Glutamatergic neuron (in vitro differentiated cells): ENCODE measurements around the gene ENPP3. TPM values are rescaled to one million over a fixed set of nuclear protein-coding genes. Genes with fewer than 3 reads are reported as not detected.

Source experiments
- DNase-seq: peaks from one replicate; pipeline ENCODE4 v3.0.0; 2022
- H3K27ac Mint-ChIP-seq: one replicate; pipeline ENCODE4 v1.8.0; 2020; ENCODE audit warnings: mild to moderate bottlenecking, mixed read lengths, inconsistent platforms; ENCODE audit not compliant: unreplicated experiment
- H3K27me3 Mint-ChIP-seq: one replicate; pipeline ENCODE4 v1.8.0; 2020; ENCODE audit warnings: mild to moderate bottlenecking, moderate library complexity, mixed read lengths, inconsistent platforms; ENCODE audit not compliant: unreplicated experiment
- H3K36me3 Mint-ChIP-seq: one replicate; pipeline ENCODE4 v1.8.0; 2020; ENCODE audit warnings: mild to moderate bottlenecking, mixed read lengths, inconsistent platforms; ENCODE audit not compliant: unreplicated experiment
- H3K4me1 Mint-ChIP-seq: one replicate; pipeline ENCODE4 v1.8.0; 2020; ENCODE audit warnings: mild to moderate bottlenecking, low read depth, mixed read lengths, inconsistent platforms; ENCODE audit not compliant: unreplicated experiment
- H3K4me3 Mint-ChIP-seq: one replicate; pipeline ENCODE4 v1.8.0; 2020; ENCODE audit warnings: mild to moderate bottlenecking, mixed read lengths, inconsistent platforms; ENCODE audit not compliant: unreplicated experiment
- H3K9me3 Mint-ChIP-seq: one replicate; pipeline ENCODE4 v1.8.0; 2020; ENCODE audit warnings: mild to moderate bottlenecking, moderate library complexity, mixed read lengths, inconsistent platforms; ENCODE audit not compliant: unreplicated experiment
- CTCF ChIP-seq: fragments of 200-600 bp; sonication (generic); IDR thresholded peaks from one replicate; pipeline ENCODE4 v1.5.0; 2021; ENCODE audit not compliant: partially characterized antibody, unreplicated experiment
- long read RNA-seq: library from polyadenylated mRNA; unstranded; transcript quantifications from one replicate; pipeline ENCODE4 v2.0.0, GENCODE V29; 2020; ENCODE audit not compliant: unreplicated experiment
- total RNA-seq: library from RNA; stranded (reverse); fragmentation: NEBNext Ultra II Directional; extraction: Animal tissue kit (Norgen Biotek cat#: 25700); gene quantifications from one replicate; pipeline ENCODE4 v1.2.1, GENCODE V29; 2021; ENCODE audit not compliant: unreplicated experiment

Gene ENPP3
- not detected for total RNA-seq
- long read RNA-seq, result 0 reads

- Mint-ChIP-seq H3K27me3 (peaks cover 3% of the 10 kb centered on the region), H3K36me3 (no peaks in the 10 kb centered on the region), H3K27ac (no peak within 1 kb of the TSS), H3K4me1 (no peaks in the 10 kb centered on the region), H3K9me3 (no peaks in the 10 kb centered on the region), H3K4me3 (no peak within 1 kb of the TSS)
- TF ChIP-seq CTCF, result no peak
- no peak for DNase-seq
Observed at GRCh38 chr6:131636880-131637792, at the start of gene ENPP3. TSS of gene ENPP3 (plus strand) at chr6:131637302. CDS start at chr6:131637385, 83 bp downstream.

GRCh38 chr6:131587909-131588308 is 49.2 kb upstream of the ENPP3 start:
- Mint-ChIP-seq H3K36me3 (no peaks in the 10 kb centered on the region), H3K27me3 (no peaks in the 10 kb centered on the region), H3K4me3 (no peak overlapping the region), H3K27ac (no peak overlapping the region), H3K4me1 (no peaks in the 10 kb centered on the region), H3K9me3 (no peaks in the 10 kb centered on the region)
- DNase-seq, result no peak
- no peak for TF ChIP-seq CTCF

GRCh38 chr6:131588643-131589042 is 48.5 kb upstream of the ENPP3 start:
- H3K27ac Mint-ChIP-seq, result no peak overlapping the region
- TF ChIP-seq CTCF, result no peak
- no peaks in the 10 kb centered on the region for H3K9me3 Mint-ChIP-seq
- no peaks in the 10 kb centered on the region for H3K36me3 Mint-ChIP-seq
- no peaks in the 10 kb centered on the region for H3K4me1 Mint-ChIP-seq
- H3K4me3 Mint-ChIP-seq, result no peak overlapping the region
- no peak for DNase-seq
- H3K27me3 Mint-ChIP-seq, result no peaks in the 10 kb centered on the region

- Mint-ChIP-seq H3K4me1 (no peaks in the 10 kb centered on the region), H3K27me3 (no peaks in the 10 kb centered on the region), H3K27ac (no peak overlapping the region), H3K4me3 (no peak overlapping the region), H3K36me3 (peaks cover 5% of the 10 kb centered on the region), H3K9me3 (no peaks in the 10 kb centered on the region)
- no peak for TF ChIP-seq CTCF
- DNase-seq, result no peak
Observed at GRCh38 chr6:131592935-131593334, 44.2 kb upstream of the ENPP3 start.

- TF ChIP-seq CTCF, result no peak
- no peaks in the 10 kb centered on the region for H3K4me1 Mint-ChIP-seq
- DNase-seq, result no peak
- no peak overlapping the region for H3K27ac Mint-ChIP-seq
- H3K36me3 Mint-ChIP-seq, result peaks cover 5% of the 10 kb centered on the region
- H3K4me3 Mint-ChIP-seq, result no peak overlapping the region
- H3K9me3 Mint-ChIP-seq, result no peaks in the 10 kb centered on the region
- H3K27me3 Mint-ChIP-seq, result no peaks in the 10 kb centered on the region
Observed at GRCh38 chr6:131594074-131594473, 43.0 kb upstream of the ENPP3 start.
